GM12864 (cell line): ENCODE results near the gene GLO1.
"Not testable (repeated sequence)": the region's sequence is repeated elsewhere in the genome, so short reads cannot be mapped to it uniquely, and the experiment has no call there.

Experiments
- DNase-seq: peaks from one replicate; pipeline ENCODE4 v3.0.0-alpha.2; 2011; ENCODE audit warnings: low read depth
- H3K4me3 ChIP-seq: 2 replicates; pipeline ENCODE4 v1.5.1; 2011; ENCODE audit warnings: mild to moderate bottlenecking, low read depth, low read length, control low read depth
- TF ChIP-seq, protein P1 (sequence below): IDR thresholded peaks from 2 replicates; pipeline ENCODE4 v1.5.1; 2011; ENCODE audit warnings: low read depth, mild to moderate bottlenecking, moderate library complexity, low read length, control low read depth, inconsistent platforms; ENCODE audit errors: missing control alignments

Gene GLO1

DNA sequence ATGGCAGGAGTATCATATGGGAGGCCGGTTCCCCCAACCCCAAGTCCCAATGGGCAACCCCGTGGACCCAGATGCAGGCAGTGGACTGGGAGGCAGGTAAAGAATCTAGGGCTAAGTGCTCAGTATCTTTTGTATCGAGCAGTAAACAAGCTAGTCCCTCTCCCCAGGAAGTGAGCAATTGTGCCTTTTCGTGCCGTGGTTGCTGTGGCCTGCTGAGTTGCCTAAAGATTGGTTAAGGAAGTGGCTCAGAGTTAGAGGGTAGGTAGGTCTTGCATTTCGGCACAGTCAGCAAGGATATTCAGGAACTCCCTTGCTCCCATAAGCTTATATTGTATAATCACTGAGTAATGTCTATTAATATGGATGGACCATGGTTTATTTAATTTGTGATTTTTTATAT is 10.9 kb upstream of the GLO1 start:
- TF ChIP-seq, protein P1, sequence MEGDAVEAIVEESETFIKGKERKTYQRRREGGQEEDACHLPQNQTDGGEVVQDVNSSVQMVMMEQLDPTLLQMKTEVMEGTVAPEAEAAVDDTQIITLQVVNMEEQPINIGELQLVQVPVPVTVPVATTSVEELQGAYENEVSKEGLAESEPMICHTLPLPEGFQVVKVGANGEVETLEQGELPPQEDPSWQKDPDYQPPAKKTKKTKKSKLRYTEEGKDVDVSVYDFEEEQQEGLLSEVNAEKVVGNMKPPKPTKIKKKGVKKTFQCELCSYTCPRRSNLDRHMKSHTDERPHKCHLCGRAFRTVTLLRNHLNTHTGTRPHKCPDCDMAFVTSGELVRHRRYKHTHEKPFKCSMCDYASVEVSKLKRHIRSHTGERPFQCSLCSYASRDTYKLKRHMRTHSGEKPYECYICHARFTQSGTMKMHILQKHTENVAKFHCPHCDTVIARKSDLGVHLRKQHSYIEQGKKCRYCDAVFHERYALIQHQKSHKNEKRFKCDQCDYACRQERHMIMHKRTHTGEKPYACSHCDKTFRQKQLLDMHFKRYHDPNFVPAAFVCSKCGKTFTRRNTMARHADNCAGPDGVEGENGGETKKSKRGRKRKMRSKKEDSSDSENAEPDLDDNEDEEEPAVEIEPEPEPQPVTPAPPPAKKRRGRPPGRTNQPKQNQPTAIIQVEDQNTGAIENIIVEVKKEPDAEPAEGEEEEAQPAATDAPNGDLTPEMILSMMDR, result no peak
- no peak for DNase-seq
- H3K4me3 ChIP-seq, result no peak overlapping the region

- TF ChIP-seq, protein P1, result no peak
- no peak overlapping the region for H3K4me3 ChIP-seq
- DNase-seq, result no peak
These were observed 5.6 kb upstream of the GLO1 start for GRCh38 chr6:38708496-38708895.

GRCh38 chr6:38705924-38706323 is 3.0 kb upstream of the GLO1 start:
- TF ChIP-seq, protein P1, result no peak
- no peak overlapping the region for H3K4me3 ChIP-seq
- no peak for DNase-seq

GRCh38 chr6:38703949-38704590 is 1.1 kb upstream of the GLO1 start:
- no peak overlapping the region for H3K4me3 ChIP-seq

GRCh38 chr6:38701551-38701950 is 1.4 kb downstream of the GLO1 start:
- TF ChIP-seq, protein P1, result no peak
- DNase-seq, result no peak
- H3K4me3 ChIP-seq, result no peak overlapping the region; the same call in 1 of the 2 replicates

More at GRCh38 chr6:38703949-38704590, 1.1 kb upstream of the GLO1 start:
- no peak for DNase-seq
- TF ChIP-seq, protein P1, result no peak

DNA sequence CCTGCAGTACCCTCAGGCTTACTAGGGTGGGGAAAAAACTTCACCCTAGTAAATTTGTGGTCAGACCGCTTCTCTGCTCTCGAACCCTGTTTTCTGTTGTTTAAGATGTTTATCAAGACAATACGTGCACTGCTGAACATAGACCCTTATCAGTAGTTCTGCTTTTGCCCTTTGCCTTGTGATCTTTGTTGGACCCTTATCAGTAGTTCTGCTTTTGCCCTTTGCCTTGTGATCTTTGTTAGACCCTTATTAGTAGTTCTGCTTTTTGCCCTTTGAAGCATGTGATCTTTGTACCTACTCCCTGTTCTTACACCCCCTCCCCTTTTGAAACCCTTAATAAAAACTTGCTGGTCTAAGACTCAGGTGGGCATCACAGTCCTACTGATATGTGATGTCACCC is 3.2 kb downstream of the GLO1 start:
- H3K4me3 ChIP-seq, result not testable (repeated sequence)

GRCh38 chr6:38697846-38698245 is 5.1 kb downstream of the GLO1 start:
- no peak overlapping the region for H3K4me3 ChIP-seq
- DNase-seq, result no peak
- TF ChIP-seq, protein P1, result no peak

More for the DNA sequence above, 3.2 kb downstream of the GLO1 start:
- not testable (repeated sequence) for DNase-seq
